Neutrophil (primary cell): Measurements from ENCODE around the gene ATP8B4.
A peak's percentile ranks its signal among the peaks of the same experiment; 100 is the strongest.

Source experiments
- H3K27ac ChIP-seq: fragments of 200-600 bp; sonication (generic); 2 replicates; pipeline ENCODE4 v1.5.1; 2016; ENCODE audit warnings: mild to moderate bottlenecking, moderate library complexity
- H3K27me3 ChIP-seq: fragments of 200-600 bp; sonication (generic); 2 replicates; pipeline ENCODE4 v1.6.0; 2016; ENCODE audit warnings: mild to moderate bottlenecking
- H3K36me3 ChIP-seq: fragments of 200-600 bp; sonication (generic); 2 replicates; pipeline ENCODE4 v1.5.1; 2017
- H3K4me1 ChIP-seq, 2 experiments: fragments of 200-600 bp in 1 of 2; sonication (generic) in 1 of 2; 1 replicate in 1 of 2; 2 replicates in 1 of 2; pipeline versions ENCODE4 v1.5.1 to v1.6.1; 2013 to 2016; ENCODE audit warnings: low read depth in 1 of 2, low read length in 1 of 2, mild to moderate bottlenecking in 1 of 2, moderate library complexity in 1 of 2; ENCODE audit not compliant: control insufficient read depth in 1 of 2, insufficient read depth in 1 of 2
- H3K4me3 ChIP-seq, 2 experiments: fragments of 200-600 bp in 1 of 2; sonication (generic) in 1 of 2; 1 replicate in 1 of 2; 2 replicates in 1 of 2; pipeline ENCODE4 v1.5.1; 2013 to 2016; ENCODE audit warnings: low read depth in 1 of 2, low read length in 1 of 2, mild to moderate bottlenecking in 1 of 2, moderate library complexity in 1 of 2
- H3K9me3 ChIP-seq: fragments of 200-600 bp; sonication (generic); 2 replicates; pipeline ENCODE4 v1.5.1; 2016
- CTCF ChIP-seq: fragments of 200-600 bp; sonication (generic); IDR thresholded peaks from 2 replicates; pipeline ENCODE4 v1.5.1; 2016; ENCODE audit warnings: antibody characterized with exemption

The ATP8B4 gene

DNA sequence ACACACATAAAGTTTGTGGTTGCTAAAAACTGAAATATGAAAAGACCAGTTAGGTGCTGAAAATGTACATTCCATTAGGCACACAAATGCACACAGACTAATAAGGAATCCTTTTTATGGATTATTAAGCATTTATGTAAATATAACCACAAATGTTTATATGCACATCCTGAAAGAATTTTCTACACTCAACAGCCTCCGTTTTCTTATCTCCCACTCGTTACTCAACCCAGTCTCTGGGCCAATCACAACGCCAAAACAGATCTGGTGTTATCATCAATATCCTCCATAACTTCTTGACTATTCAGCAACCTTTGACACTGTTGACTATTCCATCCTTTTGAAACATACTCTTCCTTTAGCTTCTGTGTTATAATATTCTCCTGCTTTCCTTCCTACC, 136.4 kb downstream of the ATP8B4 start:
- peak overlapping the region; percentile 82 for H3K27ac ChIP-seq
- peaks cover 11 to 15% of the 10 kb centered on the region in 2 experiments for H3K4me1 ChIP-seq
- peaks cover 29% of the 10 kb centered on the region for H3K36me3 ChIP-seq
- no peak overlapping the region for H3K4me3 ChIP-seq
- H3K27me3 ChIP-seq = no peaks in the 10 kb centered on the region
- no peak for TF ChIP-seq CTCF
- H3K9me3 ChIP-seq = no peaks in the 10 kb centered on the region

- Histone ChIP-seq H3K9me3 (no peaks in the 10 kb centered on the region), H3K4me3 (no peak overlapping the region), H3K4me1 (peaks cover 0 to under 1% of the 10 kb centered on the region in 2 experiments), H3K27me3 (no peaks in the 10 kb centered on the region), H3K36me3 (peaks cover 23% of the 10 kb centered on the region), H3K27ac (peak overlapping the region; percentile 42)
- TF ChIP-seq CTCF = no peak
These were observed 139.2 kb downstream of the ATP8B4 start for GRCh38 chr15:49979705-49980382.

- Histone ChIP-seq H3K27me3 (no peaks in the 10 kb centered on the region), H3K9me3 (no peaks in the 10 kb centered on the region), H3K4me3 (no peak overlapping the region), H3K36me3 (peaks cover 13% of the 10 kb centered on the region), H3K4me1 (peaks cover 17 to 18% of the 10 kb centered on the region in 2 experiments), H3K27ac (peak overlapping the region; percentile 84)
- no peak for TF ChIP-seq CTCF
These were observed 140.9 kb downstream of the ATP8B4 start for GRCh38 chr15:49978121-49978520.

DNA sequence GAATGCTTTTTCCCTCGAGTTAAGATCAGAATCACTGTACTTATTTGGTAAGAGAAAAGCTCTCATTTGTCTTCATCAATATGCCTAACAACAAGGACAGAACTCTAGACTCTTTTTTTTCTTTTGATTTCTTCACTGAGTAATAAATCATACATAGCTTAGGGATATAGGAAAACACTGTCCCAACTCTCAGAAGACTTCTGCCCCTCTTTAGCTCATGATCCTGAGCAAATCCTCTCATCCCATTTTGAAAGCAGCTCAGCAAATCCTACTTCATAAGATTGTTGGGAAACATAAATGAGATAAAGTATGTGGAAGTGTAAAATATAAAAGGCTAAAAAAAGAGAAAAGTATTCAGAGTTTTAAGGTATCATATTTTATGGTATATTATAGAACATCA, 141.7 kb downstream of the ATP8B4 start:
- TF ChIP-seq CTCF = no peak
- H3K27me3 ChIP-seq = no peaks in the 10 kb centered on the region
- H3K4me3 ChIP-seq = no peak overlapping the region

DNA sequence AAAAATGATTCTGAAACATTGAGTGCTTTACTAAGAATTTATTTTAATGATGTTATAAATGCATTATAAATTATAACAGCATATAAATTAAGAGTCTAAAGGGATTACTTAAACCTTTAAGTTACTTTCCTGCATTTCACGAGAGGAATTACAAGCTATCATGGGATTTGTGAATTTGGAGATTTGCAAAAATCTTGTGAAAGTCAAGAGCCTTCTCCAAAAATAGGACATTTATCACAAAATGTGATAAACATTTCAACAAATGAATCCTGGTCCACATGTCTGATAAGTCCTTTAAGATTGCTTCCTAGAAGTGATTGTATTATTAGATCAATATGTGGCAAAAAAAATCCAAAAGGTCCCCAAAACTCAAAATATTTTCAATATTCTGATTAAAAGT, 154.5 kb downstream of the ATP8B4 start:
- TF ChIP-seq CTCF = no peak
- peaks cover 12% of the 10 kb centered on the region for H3K36me3 ChIP-seq
- no peaks in the 10 kb centered on the region for H3K4me1 ChIP-seq
- peak overlapping the region; percentile 63 for H3K27ac ChIP-seq
- no peaks in the 10 kb centered on the region for H3K27me3 ChIP-seq
- H3K4me3 ChIP-seq = no peak overlapping the region
- no peaks in the 10 kb centered on the region for H3K9me3 ChIP-seq

More for the DNA sequence above, 141.7 kb downstream of the ATP8B4 start:
- peaks cover 13% of the 10 kb centered on the region for H3K36me3 ChIP-seq
- H3K4me1 ChIP-seq = peaks cover 25 to 26% of the 10 kb centered on the region in 2 experiments
- peak overlapping the region; percentile 84 for H3K27ac ChIP-seq
- H3K9me3 ChIP-seq = no peaks in the 10 kb centered on the region
